SK-N-MC (cell line): Measurements from ENCODE around the gene CD101.

Source experiments
- EZH2 ChIP-seq: fragments of 200-600 bp; sonication (generic); IDR thresholded peaks from one replicate; pipeline ENCODE4 v1.6.1; 2017; ENCODE audit warnings: antibody characterized with exemption
- POLR2AphosphoS5 ChIP-seq: IDR thresholded peaks from 2 replicates; pipeline ENCODE4 v1.6.1; 2012; ENCODE audit warnings: mild to moderate bottlenecking, low read depth, low read length, borderline replicate concordance

DNA sequence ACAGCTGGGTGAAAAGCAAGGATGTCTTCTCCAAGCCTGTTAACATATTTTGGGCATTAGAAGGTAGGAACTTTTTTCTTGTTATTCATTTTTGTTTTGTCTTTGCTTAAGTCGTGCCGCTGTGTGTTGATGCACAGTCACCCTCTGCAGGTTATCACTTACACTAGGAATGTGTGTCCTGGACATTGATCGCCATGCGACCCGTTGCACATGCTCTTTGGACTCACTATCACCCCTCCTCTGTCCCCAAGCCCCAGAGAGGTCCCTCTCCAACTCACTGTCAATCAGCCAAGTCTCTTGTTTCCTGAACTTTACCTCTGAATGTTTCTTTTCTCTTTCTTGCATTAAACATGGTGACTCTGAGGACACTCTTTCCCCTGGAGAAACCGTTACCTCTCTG is 40.0 kb upstream of the CD101 start:
- TF ChIP-seq EZH2 (no peak), POLR2AphosphoS5 (no peak)
